Small intestine (tissue), 7 donors: ENCODE data around the gene IL6R. TPM values are rescaled to one million over a fixed set of nuclear protein-coding genes. Genes with fewer than 3 reads are reported as not detected.

Experiments
- DNase-seq, 2 donors: peaks; one replicate each; pipeline versions ENCODE4 v3.0.0 to v3.0.0-alpha.2; 2013
- FAIRE-seq: peaks from 2 replicates; lab custom pipeline; 2012; peaks lifted over from hg19 to GRCh38; lab: Jason Lieb, UNC
- H3K27ac ChIP-seq, 3 donors: one replicate each; pipeline ENCODE4 v1.5.1; 2013; ENCODE audit warnings: low read length in 2 of 3, mild to moderate bottlenecking in 2 of 3, control low read depth in 1 of 3, inconsistent platforms in 1 of 3, low read depth in 1 of 3, moderate library complexity in 1 of 3
- H3K27me3 ChIP-seq, 3 donors: one replicate each; pipeline ENCODE4 v1.6.1; 2013; ENCODE audit warnings: low read length in 3 of 3, inconsistent platforms in 1 of 3; ENCODE audit not compliant: control insufficient read depth in 3 of 3, insufficient read depth in 3 of 3
- H3K36me3 ChIP-seq, 3 donors: one replicate each; pipeline ENCODE4 v1.6.1; 2013; ENCODE audit warnings: low read length in 3 of 3, inconsistent platforms in 1 of 3, low read depth in 1 of 3, mild to moderate bottlenecking in 1 of 3, moderate library complexity in 1 of 3; ENCODE audit not compliant: control insufficient read depth in 3 of 3, insufficient read depth in 2 of 3
- H3K4me1 ChIP-seq, 3 donors: one replicate each; pipeline ENCODE4 v1.6.1; 2013; ENCODE audit warnings: low read length in 2 of 3, inconsistent platforms in 1 of 3, low read depth in 1 of 3, mild to moderate bottlenecking in 1 of 3, moderate library complexity in 1 of 3; ENCODE audit not compliant: control insufficient read depth in 3 of 3, insufficient read depth in 2 of 3
- H3K4me3 ChIP-seq, 3 donors: one replicate each; pipeline ENCODE4 v1.5.1; 2013; ENCODE audit warnings: low read length in 3 of 3, control low read depth in 1 of 3, inconsistent platforms in 1 of 3, low read depth in 1 of 3, mild to moderate bottlenecking in 1 of 3, moderate library complexity in 1 of 3
- H3K9me3 ChIP-seq, 2 donors: one replicate each; pipeline ENCODE4 v1.6.1; 2013; ENCODE audit warnings: low read depth in 1 of 2, low read length in 1 of 2; ENCODE audit not compliant: control insufficient read depth in 2 of 2, insufficient read depth in 1 of 2
- WGBS, 3 donors: extraction: QIAGEN DNeasy Blood & Tissue Kit; methylation state at CpG; one replicate each; pipeline ENCODE4 v1.1.7; 2013; 5-methylcytosine and 5-hydroxymethylcytosine counted together
- polyA plus RNA-seq, 4 donors: library from polyadenylated mRNA; stranded (reverse) in 3 of 4; unstranded in 1 of 4; fragments of 200-250 nt in 3 of 4; fragments of 120-200 nt in 1 of 4; gene quantifications; one replicate each; pipeline versions ENCODE4 v1.2.1 to v1.2.3, GENCODE V29; 2013
- donor health status: healthy with polysubstance abuse.
- donor health status: control.
- donor health status: control.
- donor health status: Bipolar disorder and iron deficiency.
- donor health status: healthy.

The IL6R gene
- polyA plus RNA-seq, 4 donors = 8.8 to 21.2 (median 11.2) TPM

- Histone ChIP-seq H3K36me3 (peaks cover 0 to 9% (median 3%) of the 10 kb centered on the region in 3 donors), H3K4me1 (no peaks in the 10 kb centered on the region), H3K27ac (no peak overlapping the region), H3K4me3 (no peak overlapping the region), H3K27me3 (peaks cover 0 to 4% (median 0%) of the 10 kb centered on the region in 3 donors), H3K9me3 (no peaks in the 10 kb centered on the region)
- DNase-seq = peak in 1 of 2 donors; percentile 39
- no peak for FAIRE-seq
- 58 to 82% (median 61%) methylated on average over 8 of the region's 8 CpGs for WGBS, 3 donors
Observed at GRCh38 chr1:154443274-154444013, 38.3 kb downstream of the IL6R start.

DNA sequence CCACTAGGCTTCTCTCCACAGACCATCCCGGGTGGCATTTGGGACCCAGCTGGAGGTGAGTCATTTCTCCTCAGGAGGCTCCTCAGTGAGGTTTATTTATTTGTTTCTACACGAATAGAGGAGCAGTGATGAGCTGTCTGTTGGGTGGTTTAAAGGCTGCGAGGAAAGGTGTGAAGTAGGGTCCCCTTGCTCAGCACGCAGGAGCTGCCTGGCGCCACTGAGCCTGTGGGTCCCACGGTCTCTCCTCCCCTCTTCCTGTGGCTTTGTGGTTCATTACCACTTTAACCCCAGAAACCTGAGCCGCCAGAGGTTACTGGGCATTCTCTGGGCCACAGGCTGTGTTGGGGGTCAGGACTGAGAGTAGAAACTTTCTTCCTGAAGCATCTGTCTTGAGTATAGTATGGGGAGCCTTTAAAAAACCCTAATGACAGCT, 39.9 kb downstream of the IL6R start:
- H3K4me1 ChIP-seq = no peaks in the 10 kb centered on the region
- no peak for FAIRE-seq
- peaks cover 0 to 9% (median 3%) of the 10 kb centered on the region in 3 donors for H3K36me3 ChIP-seq
- no peak for DNase-seq
- peaks cover 0 to 6% (median 0%) of the 10 kb centered on the region in 3 donors for H3K27me3 ChIP-seq
- WGBS, 3 donors = 49 to 67% (median 64%) methylated on average over 7 of the region's 7 CpGs
- no peaks in the 10 kb centered on the region for H3K9me3 ChIP-seq
- H3K4me3 ChIP-seq = no peak overlapping the region
- H3K27ac ChIP-seq = peak overlapping the region in 1 of 3 donors; percentile 38

DNA sequence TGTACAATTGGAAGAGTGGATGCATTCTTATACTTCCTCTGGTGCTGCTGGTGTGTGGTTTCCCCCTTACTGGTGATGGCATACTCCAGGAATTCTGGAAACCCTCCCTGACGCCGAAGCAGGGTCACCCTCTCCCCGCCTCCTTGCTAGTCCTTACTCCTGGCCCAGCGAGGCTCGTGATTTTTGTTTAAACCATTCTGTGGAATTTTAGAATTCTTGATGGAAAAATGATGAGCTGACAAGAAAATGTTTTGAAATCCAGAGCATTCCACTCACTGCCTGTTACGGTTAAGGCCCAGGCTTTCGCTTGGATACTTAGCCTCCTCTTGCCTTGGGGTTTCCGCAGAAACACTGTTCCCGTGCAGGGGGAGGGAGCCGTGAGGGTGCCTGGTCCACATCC, 41.1 kb downstream of the IL6R start:
- Histone ChIP-seq H3K27ac (peak overlapping the region in 1 of 3 donors; percentile 7), H3K4me1 (no peaks in the 10 kb centered on the region), H3K27me3 (peaks cover 0 to 6% (median 0%) of the 10 kb centered on the region in 3 donors)

DNA sequence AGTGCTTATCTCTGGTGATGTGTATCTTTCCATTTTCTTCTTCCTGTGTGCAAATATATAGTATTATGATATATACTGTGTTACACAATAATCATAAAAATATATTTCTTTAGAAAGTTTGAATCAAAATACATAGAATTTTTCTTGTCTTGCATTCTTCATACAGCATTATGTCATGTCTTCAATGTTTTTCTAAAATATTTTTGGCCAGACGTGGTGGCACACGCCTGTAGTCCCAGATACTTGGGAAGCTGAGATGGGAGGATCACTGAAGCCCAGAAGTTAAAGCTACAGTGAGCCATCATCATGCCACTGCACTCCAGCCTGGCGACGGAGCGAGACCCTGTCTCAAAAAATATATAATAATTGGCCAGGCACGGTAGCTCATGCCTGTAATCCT, 41.6 kb downstream of the IL6R start:
- H3K4me1 ChIP-seq = no peaks in the 10 kb centered on the region
- no peak overlapping the region for H3K27ac ChIP-seq
- H3K9me3 ChIP-seq = no peaks in the 10 kb centered on the region
- WGBS, 3 donors = 94 to 98% (median 97%) methylated on average over 6 of the region's 6 CpGs
- peaks cover 0 to 12% (median 4%) of the 10 kb centered on the region in 3 donors for H3K36me3 ChIP-seq
- H3K27me3 ChIP-seq = peaks cover 0 to 6% (median 0%) of the 10 kb centered on the region in 3 donors
- DNase-seq = no peak
- FAIRE-seq = no peak
- H3K4me3 ChIP-seq = no peak overlapping the region

More for the DNA sequence above, 41.1 kb downstream of the IL6R start:
- no peak for DNase-seq
- no peak for FAIRE-seq
- H3K36me3 ChIP-seq = peaks cover 0 to 12% (median 3%) of the 10 kb centered on the region in 3 donors
- WGBS, 3 donors = 78 to 88% (median 81%) methylated on average over 10 of the region's 10 CpGs
- no peaks in the 10 kb centered on the region for H3K9me3 ChIP-seq
- H3K4me3 ChIP-seq = no peak overlapping the region

- H3K9me3 ChIP-seq = no peaks in the 10 kb centered on the region
- H3K27me3 ChIP-seq = peaks cover 0 to 10% (median 0%) of the 10 kb centered on the region in 3 donors
- DNase-seq (no peak), FAIRE-seq (no peak)
- H3K27ac ChIP-seq = no peak overlapping the region
- 73 to 88% (median 84%) methylated on average over 7 of the region's 7 CpGs for WGBS, 3 donors
- peaks cover 0 to 14% (median 2%) of the 10 kb centered on the region in 3 donors for H3K36me3 ChIP-seq
- H3K4me3 ChIP-seq = no peak overlapping the region
- H3K4me1 ChIP-seq = no peaks in the 10 kb centered on the region
Observed at GRCh38 chr1:154448331-154448811, 43.2 kb downstream of the IL6R start.

DNA sequence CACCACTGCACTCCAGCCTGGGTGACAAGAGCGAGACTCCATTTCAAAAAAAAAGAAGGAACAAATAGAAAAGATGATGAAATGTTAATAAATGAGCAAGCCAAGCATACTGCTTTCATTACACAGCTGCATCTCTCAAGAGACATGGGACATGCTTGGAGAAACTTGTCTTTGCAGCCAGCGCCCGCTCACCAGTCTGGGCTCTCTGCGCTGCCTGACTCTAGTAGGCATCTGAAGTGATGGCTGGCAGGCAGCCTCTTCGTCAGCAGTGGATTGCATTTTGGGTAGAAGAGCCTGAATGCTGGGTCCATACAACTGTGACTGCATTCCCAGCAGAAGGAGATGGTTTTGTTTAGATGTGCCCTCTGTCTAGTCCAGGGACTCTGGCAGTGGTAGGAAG, 48.0 kb downstream of the IL6R start:
- FAIRE-seq (no peak), DNase-seq (no peak)
- no peak overlapping the region for H3K27ac ChIP-seq
- no peaks in the 10 kb centered on the region for H3K9me3 ChIP-seq
- H3K36me3 ChIP-seq = peaks cover 0 to 13% (median 2%) of the 10 kb centered on the region in 3 donors
- H3K27me3 ChIP-seq = peaks cover 0 to 7% (median 0%) of the 10 kb centered on the region in 3 donors
- H3K4me1 ChIP-seq = no peaks in the 10 kb centered on the region
- 86 to 91% (median 90%) methylated on average over 5 of the region's 5 CpGs for WGBS, 3 donors
- H3K4me3 ChIP-seq = no peak overlapping the region

DNA sequence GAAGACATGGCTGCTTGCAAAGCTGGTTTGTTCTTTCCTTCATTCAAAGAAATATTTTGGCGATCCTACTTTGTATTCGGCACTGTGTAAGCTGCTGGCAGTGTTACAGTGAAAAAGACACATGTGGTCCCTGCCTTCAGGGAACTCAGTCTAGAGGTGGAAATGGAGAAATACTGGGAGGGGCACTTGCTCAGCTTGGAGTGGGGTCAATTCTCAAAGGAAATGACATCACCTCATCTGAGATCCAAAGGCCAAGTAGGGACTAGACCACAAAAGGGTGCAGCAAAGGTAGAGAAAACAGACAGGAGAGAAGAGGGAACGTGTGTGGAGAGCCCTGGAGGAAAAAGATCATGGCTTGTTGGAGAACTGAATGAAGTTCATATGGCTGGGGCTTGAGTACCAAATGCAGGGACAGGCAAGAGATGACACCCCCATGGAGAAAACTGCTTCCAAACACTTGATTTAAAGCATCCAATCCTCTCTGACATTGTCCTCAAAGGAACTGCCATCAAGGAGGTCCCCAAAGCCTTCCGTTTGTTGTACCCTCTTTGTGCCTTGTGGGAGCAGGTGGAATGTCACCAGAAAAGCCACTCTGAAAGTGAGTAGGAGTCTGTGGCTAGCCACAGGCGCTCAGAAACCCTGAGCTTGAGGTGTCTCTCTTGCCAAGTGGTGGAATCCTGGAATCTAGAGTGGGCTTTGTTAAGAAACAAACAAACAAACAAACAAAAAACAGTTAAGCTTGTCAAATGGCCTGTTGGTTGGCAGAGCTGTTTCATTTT, 48.6 kb downstream of the IL6R start:
- Histone ChIP-seq H3K4me3 (no peak overlapping the region), H3K27me3 (peaks cover 0 to 5% (median 0%) of the 10 kb centered on the region in 3 donors), H3K9me3 (no peaks in the 10 kb centered on the region), H3K36me3 (peaks cover 0 to 13% (median 4%) of the 10 kb centered on the region in 3 donors), H3K4me1 (no peaks in the 10 kb centered on the region), H3K27ac (no peak overlapping the region)
- FAIRE-seq = no peak
- WGBS, 3 donors = 60 to 62% (median 60%) methylated on average over 5 of the region's 5 CpGs
- DNase-seq = peak; percentile 48 to 74

- peaks cover 0 to 13% (median 6%) of the 10 kb centered on the region in 3 donors for H3K36me3 ChIP-seq
- no peak for FAIRE-seq
Observed at GRCh38 chr1:154454386-154455120, 49.4 kb downstream of the IL6R start.

More at GRCh38 chr1:154454386-154455120, 49.4 kb downstream of the IL6R start:
- H3K4me1 ChIP-seq = no peaks in the 10 kb centered on the region
- 89 to 94% (median 92%) methylated on average over 5 of the region's 5 CpGs for WGBS, 3 donors
- no peak overlapping the region for H3K27ac ChIP-seq
- H3K4me3 ChIP-seq = no peak overlapping the region
- DNase-seq = no peak
- no peaks in the 10 kb centered on the region for H3K9me3 ChIP-seq
- peaks cover 0 to 5% (median 0%) of the 10 kb centered on the region in 3 donors for H3K27me3 ChIP-seq
